HFFc6 (cell line): ENCODE results near the gene DNAH17. TPM values are rescaled to one million over a fixed set of nuclear protein-coding genes. Genes with fewer than 3 reads are reported as not detected.
A peak's percentile ranks its signal among the peaks of the same experiment; 100 is the strongest.

Experiments
- DNase-seq: peaks from one replicate; pipeline ENCODE4 v3.0.0-alpha.2; 2018
- H3K27ac Mint-ChIP-seq: 2 replicates; pipeline ENCODE4 v1.8.0; 2020; ENCODE audit warnings: mild to moderate bottlenecking, mixed read lengths
- H3K27me3 Mint-ChIP-seq: 2 replicates; pipeline ENCODE4 v1.8.0; 2021; ENCODE audit warnings: mild to moderate bottlenecking, moderate library complexity, mixed read lengths; ENCODE audit not compliant: insufficient read depth
- H3K36me3 Mint-ChIP-seq: 2 replicates; pipeline ENCODE4 v1.8.0; 2021; ENCODE audit warnings: low read depth, mixed read lengths
- H3K4me1 Mint-ChIP-seq: 2 replicates; pipeline ENCODE4 v1.8.0; 2020; ENCODE audit warnings: low read depth, mixed read lengths
- H3K4me3 Mint-ChIP-seq: 2 replicates; pipeline ENCODE4 v1.8.0; 2020; ENCODE audit warnings: mild to moderate bottlenecking, moderate library complexity, mixed read lengths
- H3K9me3 Mint-ChIP-seq: 2 replicates; pipeline ENCODE4 v1.8.0; 2020; ENCODE audit warnings: mild to moderate bottlenecking, mixed read lengths
- CTCF ChIP-seq: fragments of 200-600 bp; sonication (generic); IDR thresholded peaks from 2 replicates; pipeline ENCODE4 v1.5.0; 2021; ENCODE audit warnings: antibody characterized with exemption, mild to moderate bottlenecking
- total RNA-seq, 6 experiments: library from RNA; stranded (reverse); fragmentation: NEBNext Ultra II Directional; extraction: Animal tissue kit (Norgen Biotek cat#: 25700); gene quantifications; 2 replicates in 1 of 6; 3 replicates in 5 of 6; pipeline ENCODE4 v1.2.3, GENCODE V29; 2021

DNAH17 gene
- total RNA-seq, 6 experiments from 2014 or later: not detected

- Mint-ChIP-seq H3K9me3 (no peaks in the 10 kb centered on the region), H3K36me3 (no peaks in the 10 kb centered on the region), H3K4me3 (no peak overlapping the region), H3K27ac (no peak overlapping the region), H3K27me3 (peaks cover 9% of the 10 kb centered on the region), H3K4me1 (no peaks in the 10 kb centered on the region; the same call in 1 of the 2 replicates)
- DNase-seq: no peak
- TF ChIP-seq CTCF: no peak
Observed at GRCh38 chr17:78500806-78501205, 76.4 kb downstream of the DNAH17 start.

- no peaks in the 10 kb centered on the region for H3K9me3 Mint-ChIP-seq
- no peaks in the 10 kb centered on the region for H3K4me1 Mint-ChIP-seq
- no peak overlapping the region for H3K27ac Mint-ChIP-seq
- no peaks in the 10 kb centered on the region for H3K36me3 Mint-ChIP-seq
- DNase-seq: no peak
- no peak; the same call in 1 of the 2 replicates for TF ChIP-seq CTCF
- peaks cover 13% of the 10 kb centered on the region; the same call in 1 of the 2 replicates for H3K27me3 Mint-ChIP-seq
- H3K4me3 Mint-ChIP-seq: no peak overlapping the region
Observed at GRCh38 chr17:78499715-78500540, 77.3 kb downstream of the DNAH17 start.

- no peaks in the 10 kb centered on the region for H3K9me3 Mint-ChIP-seq
- no peak overlapping the region for H3K27ac Mint-ChIP-seq
- H3K36me3 Mint-ChIP-seq: no peaks in the 10 kb centered on the region
- H3K4me1 Mint-ChIP-seq: no peaks in the 10 kb centered on the region
- H3K27me3 Mint-ChIP-seq: peaks cover 13% of the 10 kb centered on the region
- TF ChIP-seq CTCF: no peak
- H3K4me3 Mint-ChIP-seq: no peak overlapping the region
- no peak for DNase-seq
Observed at GRCh38 chr17:78498848-78499247, 78.3 kb downstream of the DNAH17 start.

DNA sequence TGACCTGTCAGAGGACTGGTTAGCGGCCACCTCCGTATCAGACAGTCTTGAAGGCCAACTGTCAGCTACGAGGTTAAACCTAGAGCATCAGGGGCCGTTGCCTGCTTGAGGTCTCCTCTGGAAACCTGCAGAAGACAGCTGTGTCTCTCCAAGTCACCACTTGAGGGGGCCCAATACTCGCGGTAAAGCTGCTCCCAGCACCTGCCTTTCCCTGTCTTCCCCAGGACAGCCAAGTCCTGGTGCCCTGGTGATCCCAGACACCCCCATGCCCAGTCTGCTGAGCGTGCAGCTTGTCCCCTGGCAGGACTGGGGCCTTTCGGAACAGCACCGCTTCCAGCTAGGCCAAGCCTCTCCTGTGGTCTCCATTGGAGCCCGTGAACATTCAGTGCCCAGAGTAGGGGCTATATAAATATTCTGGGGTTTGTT lies 80.1 kb downstream of the DNAH17 start:
- no peaks in the 10 kb centered on the region for H3K9me3 Mint-ChIP-seq
- peak; percentile 83 for TF ChIP-seq CTCF
- no peak overlapping the region for H3K4me3 Mint-ChIP-seq
- DNase-seq: peak; percentile 65
- H3K27me3 Mint-ChIP-seq: peaks cover 19% of the 10 kb centered on the region
- H3K36me3 Mint-ChIP-seq: no peaks in the 10 kb centered on the region
- no peak overlapping the region for H3K27ac Mint-ChIP-seq
- no peaks in the 10 kb centered on the region for H3K4me1 Mint-ChIP-seq

DNA sequence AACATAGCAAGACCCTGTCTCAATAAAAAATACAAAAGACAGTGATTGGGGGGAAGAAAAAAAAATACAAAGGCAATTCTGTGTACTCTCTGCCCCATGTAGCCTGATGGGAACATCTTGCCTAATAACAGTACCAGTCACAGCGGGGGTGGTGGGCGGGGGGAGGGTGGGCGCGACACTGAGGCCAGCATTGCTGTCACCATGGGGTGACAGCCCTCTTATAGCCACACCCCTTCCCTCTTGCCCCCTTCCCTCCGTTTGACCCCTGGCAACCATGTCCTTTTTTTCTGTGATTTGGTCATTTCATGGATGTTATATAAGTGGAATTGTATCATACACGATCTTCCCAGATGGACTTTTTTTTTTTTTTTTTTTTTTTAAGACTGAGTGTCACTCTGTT lies 80.9 kb downstream of the DNAH17 start:
- no peak for DNase-seq
- TF ChIP-seq CTCF: no peak
- H3K27me3 Mint-ChIP-seq: peaks cover 15% of the 10 kb centered on the region
- H3K36me3 Mint-ChIP-seq: no peaks in the 10 kb centered on the region
- H3K9me3 Mint-ChIP-seq: no peaks in the 10 kb centered on the region
- H3K4me3 Mint-ChIP-seq: no peak overlapping the region
- no peak overlapping the region for H3K27ac Mint-ChIP-seq
- no peaks in the 10 kb centered on the region for H3K4me1 Mint-ChIP-seq
